Brain microvascular endothelial cell (primary cell): ENCODE results near the gene PDRG1.

ENCODE experiments used
- DNase-seq: peaks from one replicate; pipeline ENCODE4 v3.0.0-alpha.2; 2020
- H3K27ac ChIP-seq: fragments of 250-450 bp; sonication (Bioruptor Pico); 2 replicates; pipeline ENCODE4 v1.5.1; 2020; ENCODE audit warnings: mild to moderate bottlenecking, moderate library complexity
- H3K27me3 ChIP-seq: fragments of 250-450 bp; sonication (Bioruptor Pico); replicated peaks from 2 replicates; pipeline ENCODE4 v1.5.1; 2020; ENCODE audit warnings: mild to moderate bottlenecking
- H3K36me3 ChIP-seq: fragments of 250-450 bp; sonication (Bioruptor Pico); replicated peaks from 2 replicates; pipeline ENCODE4 v1.5.1; 2020; ENCODE audit warnings: mild to moderate bottlenecking
- H3K4me3 ChIP-seq: 2 replicates; pipeline ENCODE4 v1.5.1; 2011; ENCODE audit warnings: low read depth, mild to moderate bottlenecking, control low read depth, low read length, moderate library complexity
- in situ Hi-C: cut with HindIII; loops from 2 replicates; pipeline ENCODE4 v1.10.0; 2017; ENCODE audit warnings: low sequenced_read_pairs, low pct_ligation_motif_present
- TF ChIP-seq, protein P1 (sequence below): IDR thresholded peaks from 2 replicates; pipeline ENCODE4 v1.5.1; 2011; ENCODE audit warnings: low read depth, mild to moderate bottlenecking, moderate library complexity, low read length, control low read depth, inconsistent platforms; ENCODE audit errors: missing control alignments

The PDRG1 gene

GRCh38 chr20:31939661-31940060 lies 12.2 kb downstream of the PDRG1 start:
- Histone ChIP-seq H3K27ac (no peak overlapping the region), H3K4me3 (no peak overlapping the region), H3K36me3 (no peaks in the 10 kb centered on the region), H3K27me3 (no peaks in the 10 kb centered on the region)
- in situ Hi-C loops = no loop called here
- TF ChIP-seq, protein P1, sequence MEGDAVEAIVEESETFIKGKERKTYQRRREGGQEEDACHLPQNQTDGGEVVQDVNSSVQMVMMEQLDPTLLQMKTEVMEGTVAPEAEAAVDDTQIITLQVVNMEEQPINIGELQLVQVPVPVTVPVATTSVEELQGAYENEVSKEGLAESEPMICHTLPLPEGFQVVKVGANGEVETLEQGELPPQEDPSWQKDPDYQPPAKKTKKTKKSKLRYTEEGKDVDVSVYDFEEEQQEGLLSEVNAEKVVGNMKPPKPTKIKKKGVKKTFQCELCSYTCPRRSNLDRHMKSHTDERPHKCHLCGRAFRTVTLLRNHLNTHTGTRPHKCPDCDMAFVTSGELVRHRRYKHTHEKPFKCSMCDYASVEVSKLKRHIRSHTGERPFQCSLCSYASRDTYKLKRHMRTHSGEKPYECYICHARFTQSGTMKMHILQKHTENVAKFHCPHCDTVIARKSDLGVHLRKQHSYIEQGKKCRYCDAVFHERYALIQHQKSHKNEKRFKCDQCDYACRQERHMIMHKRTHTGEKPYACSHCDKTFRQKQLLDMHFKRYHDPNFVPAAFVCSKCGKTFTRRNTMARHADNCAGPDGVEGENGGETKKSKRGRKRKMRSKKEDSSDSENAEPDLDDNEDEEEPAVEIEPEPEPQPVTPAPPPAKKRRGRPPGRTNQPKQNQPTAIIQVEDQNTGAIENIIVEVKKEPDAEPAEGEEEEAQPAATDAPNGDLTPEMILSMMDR = no peak
- DNase-seq = no peak

GRCh38 chr20:31937820-31938219 lies 14.0 kb downstream of the PDRG1 start:
- Histone ChIP-seq H3K27ac (no peak overlapping the region), H3K27me3 (no peaks in the 10 kb centered on the region), H3K36me3 (no peaks in the 10 kb centered on the region), H3K4me3 (no peak overlapping the region)
- in situ Hi-C loops = no loop called here
- no peak for DNase-seq
- TF ChIP-seq, protein P1 = no peak

- in situ Hi-C loops = no loop called here
- TF ChIP-seq, protein P1 = no peak
These were observed 15.4 kb downstream of the PDRG1 start for GRCh38 chr20:31936420-31936819.

DNA sequence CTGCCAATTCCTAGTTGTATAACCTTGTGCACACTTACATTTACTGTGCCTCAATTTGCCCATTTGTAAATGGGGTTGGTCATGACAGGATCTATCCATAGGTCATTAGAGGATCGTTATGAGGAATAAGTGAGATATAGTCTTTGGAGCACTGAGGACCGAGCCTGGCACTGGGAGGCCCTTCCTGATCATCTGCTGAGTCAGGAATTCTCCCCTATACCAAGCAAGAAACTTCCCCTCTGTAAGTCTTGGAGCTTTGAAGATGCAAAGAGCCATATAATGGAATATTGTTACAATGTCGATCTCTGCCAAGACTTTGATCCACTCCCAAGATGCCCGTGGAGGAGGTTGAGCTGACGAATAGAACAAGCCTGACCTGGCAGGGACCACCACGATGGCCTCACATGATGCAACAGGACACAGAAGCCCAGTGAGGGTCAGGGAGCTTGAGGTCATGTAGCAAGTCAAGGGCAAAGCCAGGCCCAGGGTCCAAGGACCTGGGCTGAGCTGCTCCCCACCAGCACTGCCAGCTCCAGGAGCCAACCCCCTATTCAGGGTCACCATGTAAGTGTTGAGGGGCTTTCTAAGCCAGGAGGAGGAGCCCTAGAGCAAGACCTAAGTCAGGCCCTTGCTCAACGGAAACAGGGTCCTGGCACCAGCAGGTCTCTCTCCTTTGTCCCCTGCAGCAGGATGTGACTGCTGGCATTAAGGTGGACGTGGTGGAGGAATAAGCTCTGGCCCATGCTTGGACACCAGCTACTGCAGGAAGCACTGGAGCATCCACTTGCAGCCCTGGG lies 16.7 kb downstream of the PDRG1 start:
- Histone ChIP-seq H3K27me3 (no peaks in the 10 kb centered on the region), H3K27ac (no peak overlapping the region), H3K36me3 (no peaks in the 10 kb centered on the region), H3K4me3 (no peak overlapping the region)
- TF ChIP-seq, protein P1 = no peak
- in situ Hi-C loops = no loop called here
- DNase-seq = no peak

More at GRCh38 chr20:31936420-31936819, 15.4 kb downstream of the PDRG1 start:
- H3K36me3 ChIP-seq = no peaks in the 10 kb centered on the region
- H3K27ac ChIP-seq = no peak overlapping the region
- DNase-seq = no peak
- H3K27me3 ChIP-seq = no peaks in the 10 kb centered on the region
- no peak overlapping the region for H3K4me3 ChIP-seq

GRCh38 chr20:31934491-31934890 lies 17.4 kb downstream of the PDRG1 start:
- H3K36me3 ChIP-seq = no peaks in the 10 kb centered on the region
- in situ Hi-C loops = no loop called here
- TF ChIP-seq, protein P1 = no peak
- DNase-seq = no peak
- no peak overlapping the region for H3K4me3 ChIP-seq
- H3K27me3 ChIP-seq = no peaks in the 10 kb centered on the region
- H3K27ac ChIP-seq = no peak overlapping the region

- H3K4me3 ChIP-seq = no peak overlapping the region
- in situ Hi-C loops = no loop called here
- DNase-seq = no peak
- TF ChIP-seq, protein P1 = no peak
- H3K36me3 ChIP-seq = no peaks in the 10 kb centered on the region
- peaks cover 3% of the 10 kb centered on the region for H3K27me3 ChIP-seq
- no peak overlapping the region for H3K27ac ChIP-seq
These were observed 18.1 kb downstream of the PDRG1 start for GRCh38 chr20:31933698-31934097.
